Measurements from ENCODE around the gene MAML2.

MAML2 gene

GRCh38 chr11:96114178-96115064, 228.6 kb downstream of the MAML2 start:
- H3K27ac ChIP-seq (ENCODE audit: low read length), result no peak overlapping the region
- H3K36me3 ChIP-seq (ENCODE audit: insufficient read depth, low read depth, low read length), result no peaks in the 10 kb centered on the region
- H3K27me3 ChIP-seq (ENCODE audit: insufficient read depth, low read length), result no peaks in the 10 kb centered on the region
- no peak overlapping the region for H3K4me3 ChIP-seq (ENCODE audit: low read length)
- peaks cover 26% of the 10 kb centered on the region for H3K4me1 ChIP-seq (ENCODE audit: insufficient read depth, low read length)
- H3K9me3 ChIP-seq (ENCODE audit: insufficient read depth, low read depth, low read length), result no peaks in the 10 kb centered on the region
- no peak overlapping the region for H3K9ac ChIP-seq (ENCODE audit: low read depth, low read length)

- Histone ChIP-seq H3K36me3 (ENCODE audit: insufficient read depth, low read depth, low read length) (no peaks in the 10 kb centered on the region), H3K9me3 (ENCODE audit: insufficient read depth, low read depth, low read length) (no peaks in the 10 kb centered on the region), H3K27me3 (ENCODE audit: insufficient read depth, low read length) (no peaks in the 10 kb centered on the region)
Observed at GRCh38 chr11:96113193-96113681, 229.8 kb downstream of the MAML2 start.

GRCh38 chr11:96112192-96113128, 230.5 kb downstream of the MAML2 start:
- H3K4me3 ChIP-seq (ENCODE audit: low read length), result no peak overlapping the region
- H3K27ac ChIP-seq (ENCODE audit: low read length), result no peak overlapping the region
- H3K9ac ChIP-seq (ENCODE audit: low read depth, low read length), result no peak overlapping the region
- peaks cover 26% of the 10 kb centered on the region for H3K4me1 ChIP-seq (ENCODE audit: insufficient read depth, low read length)
- no peaks in the 10 kb centered on the region for H3K36me3 ChIP-seq (ENCODE audit: insufficient read depth, low read depth, low read length)
- H3K9me3 ChIP-seq (ENCODE audit: insufficient read depth, low read depth, low read length), result no peaks in the 10 kb centered on the region
- H3K27me3 ChIP-seq (ENCODE audit: insufficient read depth, low read length), result no peaks in the 10 kb centered on the region

More at GRCh38 chr11:96113193-96113681, 229.8 kb downstream of the MAML2 start:
- no peak overlapping the region for H3K4me3 ChIP-seq (ENCODE audit: low read length)
- H3K9ac ChIP-seq (ENCODE audit: low read depth, low read length), result no peak overlapping the region
- no peak overlapping the region for H3K27ac ChIP-seq (ENCODE audit: low read length)
- H3K4me1 ChIP-seq (ENCODE audit: insufficient read depth, low read length), result peaks cover 26% of the 10 kb centered on the region

- Histone ChIP-seq H3K36me3 (ENCODE audit: insufficient read depth, low read depth, low read length) (no peaks in the 10 kb centered on the region), H3K4me3 (ENCODE audit: low read length) (no peak overlapping the region), H3K4me1 (ENCODE audit: insufficient read depth, low read length) (peaks cover 26% of the 10 kb centered on the region), H3K9me3 (ENCODE audit: insufficient read depth, low read depth, low read length) (no peaks in the 10 kb centered on the region), H3K27ac (ENCODE audit: low read length) (no peak overlapping the region), H3K27me3 (ENCODE audit: insufficient read depth, low read length) (no peaks in the 10 kb centered on the region), H3K9ac (ENCODE audit: low read depth, low read length) (no peak overlapping the region)
Observed at GRCh38 chr11:96111308-96111707, 231.7 kb downstream of the MAML2 start.

- no peaks in the 10 kb centered on the region for H3K9me3 ChIP-seq (ENCODE audit: insufficient read depth, low read depth, low read length)
- no peak overlapping the region for H3K27ac ChIP-seq (ENCODE audit: low read length)
- H3K36me3 ChIP-seq (ENCODE audit: insufficient read depth, low read depth, low read length), result no peaks in the 10 kb centered on the region
- peaks cover 26% of the 10 kb centered on the region for H3K4me1 ChIP-seq (ENCODE audit: insufficient read depth, low read length)
- no peaks in the 10 kb centered on the region for H3K27me3 ChIP-seq (ENCODE audit: insufficient read depth, low read length)
- no peak overlapping the region for H3K9ac ChIP-seq (ENCODE audit: low read depth, low read length)
- H3K4me3 ChIP-seq (ENCODE audit: low read length), result no peak overlapping the region
Observed at GRCh38 chr11:96110302-96110701, 232.7 kb downstream of the MAML2 start.

GRCh38 chr11:96109331-96110030, 233.5 kb downstream of the MAML2 start:
- Histone ChIP-seq H3K9me3 (ENCODE audit: insufficient read depth, low read depth, low read length) (no peaks in the 10 kb centered on the region), H3K27ac (ENCODE audit: low read length) (no peak overlapping the region), H3K4me1 (ENCODE audit: insufficient read depth, low read length) (peaks cover 26% of the 10 kb centered on the region), H3K9ac (ENCODE audit: low read depth, low read length) (no peak overlapping the region), H3K36me3 (ENCODE audit: insufficient read depth, low read depth, low read length) (no peaks in the 10 kb centered on the region), H3K27me3 (ENCODE audit: insufficient read depth, low read length) (no peaks in the 10 kb centered on the region), H3K4me3 (ENCODE audit: low read length) (no peak overlapping the region)

- Histone ChIP-seq H3K4me1 (ENCODE audit: insufficient read depth, low read length) (peaks cover 20% of the 10 kb centered on the region), H3K36me3 (ENCODE audit: insufficient read depth, low read depth, low read length) (no peaks in the 10 kb centered on the region), H3K9ac (ENCODE audit: low read depth, low read length) (no peak overlapping the region), H3K9me3 (ENCODE audit: insufficient read depth, low read depth, low read length) (no peaks in the 10 kb centered on the region), H3K27me3 (ENCODE audit: insufficient read depth, low read length) (no peaks in the 10 kb centered on the region), H3K4me3 (ENCODE audit: low read length) (no peak overlapping the region), H3K27ac (ENCODE audit: low read length) (no peak overlapping the region)
Observed at GRCh38 chr11:96107143-96107824, 235.7 kb downstream of the MAML2 start.

- H3K27ac ChIP-seq (ENCODE audit: low read length), result no peak overlapping the region
- H3K4me3 ChIP-seq (ENCODE audit: low read length), result no peak overlapping the region
- peaks cover 15% of the 10 kb centered on the region for H3K4me1 ChIP-seq (ENCODE audit: insufficient read depth, low read length)
- H3K9me3 ChIP-seq (ENCODE audit: insufficient read depth, low read depth, low read length), result no peaks in the 10 kb centered on the region
- no peak overlapping the region for H3K9ac ChIP-seq (ENCODE audit: low read depth, low read length)
- H3K27me3 ChIP-seq (ENCODE audit: insufficient read depth, low read length), result no peaks in the 10 kb centered on the region
- H3K36me3 ChIP-seq (ENCODE audit: insufficient read depth, low read depth, low read length), result no peaks in the 10 kb centered on the region
Observed at GRCh38 chr11:96106645-96107044, 236.3 kb downstream of the MAML2 start.

GRCh38 chr11:96105944-96106343, 237.1 kb downstream of the MAML2 start:
- H3K4me1 ChIP-seq (ENCODE audit: insufficient read depth, low read length), result peaks cover 8% of the 10 kb centered on the region
- no peaks in the 10 kb centered on the region for H3K27me3 ChIP-seq (ENCODE audit: insufficient read depth, low read length)
- no peaks in the 10 kb centered on the region for H3K36me3 ChIP-seq (ENCODE audit: insufficient read depth, low read depth, low read length)
- H3K9me3 ChIP-seq (ENCODE audit: insufficient read depth, low read depth, low read length), result no peaks in the 10 kb centered on the region
- no peak overlapping the region for H3K27ac ChIP-seq (ENCODE audit: low read length)
- no peak overlapping the region for H3K9ac ChIP-seq (ENCODE audit: low read depth, low read length)
- no peak overlapping the region for H3K4me3 ChIP-seq (ENCODE audit: low read length)

- H3K27ac ChIP-seq (ENCODE audit: low read length), result no peak overlapping the region
- H3K4me3 ChIP-seq (ENCODE audit: low read length), result no peak overlapping the region
- H3K27me3 ChIP-seq (ENCODE audit: insufficient read depth, low read length), result no peaks in the 10 kb centered on the region
- no peaks in the 10 kb centered on the region for H3K36me3 ChIP-seq (ENCODE audit: insufficient read depth, low read depth, low read length)
- H3K9ac ChIP-seq (ENCODE audit: low read depth, low read length), result no peak overlapping the region
- no peaks in the 10 kb centered on the region for H3K9me3 ChIP-seq (ENCODE audit: insufficient read depth, low read depth, low read length)
- H3K4me1 ChIP-seq (ENCODE audit: insufficient read depth, low read length), result peaks cover 6% of the 10 kb centered on the region; the same call in 1 of the 2 replicates
Observed at GRCh38 chr11:96105197-96105895, 237.6 kb downstream of the MAML2 start.

Data from iPS-20b (cell line).